Fibroblast of lung (primary cell): ENCODE measurements around the gene CAPN15. TPM values are rescaled to one million over a fixed set of nuclear protein-coding genes. Genes with fewer than 3 reads are reported as not detected.

ENCODE experiments used
- DNase-seq, 2 donors: peaks; one replicate each; pipeline versions ENCODE4 v3.0.0 to v3.0.0-alpha.2; 2010; ENCODE audit warnings: low read depth in 2 of 2
- H2AFZ ChIP-seq: 2 replicates; pipeline ENCODE4 v1.5.1; 2012; ENCODE audit warnings: low read length, control low read depth, inconsistent platforms
- H3K27ac ChIP-seq: 2 replicates; pipeline ENCODE4 v1.5.1; 2011; ENCODE audit warnings: low read length, control low read depth; ENCODE audit not compliant: insufficient read depth
- H3K27me3 ChIP-seq: 2 replicates; pipeline ENCODE4 v1.5.1; 2011; ENCODE audit warnings: mild to moderate bottlenecking, low read length; ENCODE audit not compliant: control insufficient read depth, insufficient read depth
- H3K36me3 ChIP-seq: 2 replicates; pipeline ENCODE4 v1.5.1; 2011; ENCODE audit warnings: low read length; ENCODE audit not compliant: control insufficient read depth, insufficient read depth
- H3K4me1 ChIP-seq: 2 replicates; pipeline ENCODE4 v1.5.1; 2011; ENCODE audit warnings: low read length; ENCODE audit not compliant: control insufficient read depth, insufficient read depth; ENCODE audit errors: extremely low read depth
- H3K4me2 ChIP-seq: 2 replicates; pipeline ENCODE4 v1.5.1; 2011; ENCODE audit warnings: low read length, control low read depth; ENCODE audit not compliant: insufficient read depth; ENCODE audit errors: extremely low read depth
- H3K4me3 ChIP-seq, 4 experiments: fragments of 200-600 bp in 1 of 4; sonication (generic) in 1 of 4; replicated peaks in 1 of 4; 2 replicates each; pipeline ENCODE4 v1.5.1; 2011 to 2016; ENCODE audit warnings: low read length in 4 of 4, low read depth in 3 of 4, mild to moderate bottlenecking in 3 of 4, control low read depth in 2 of 4, inconsistent platforms in 1 of 4, mixed read lengths in 1 of 4; ENCODE audit not compliant: insufficient read depth in 1 of 4; ENCODE audit errors: control extremely low read depth in 1 of 4
- H3K79me2 ChIP-seq: 2 replicates; pipeline ENCODE4 v1.5.1; 2012; ENCODE audit warnings: mild to moderate bottlenecking, low read length, inconsistent platforms; ENCODE audit not compliant: control insufficient read depth, insufficient read depth
- H3K9ac ChIP-seq: 2 replicates; pipeline ENCODE4 v1.5.1; 2011; ENCODE audit warnings: mild to moderate bottlenecking, low read length, control low read depth; ENCODE audit not compliant: insufficient read depth
- H3K9me3 ChIP-seq: 2 replicates; pipeline ENCODE4 v1.5.1; 2012; ENCODE audit warnings: low read depth, low read length; ENCODE audit not compliant: control insufficient read depth, insufficient read depth
- H4K20me1 ChIP-seq: 2 replicates; pipeline ENCODE4 v1.5.1; 2011; ENCODE audit warnings: low read length; ENCODE audit not compliant: control insufficient read depth, insufficient read depth; ENCODE audit errors: extremely low read depth
- EZH2 ChIP-seq: IDR thresholded peaks from 2 replicates; pipeline ENCODE4 v1.5.1; 2012; ENCODE audit warnings: low read length, control low read depth, mild to moderate bottlenecking; ENCODE audit errors: missing control alignments
- polyA plus RNA-seq, 2 donors: library from polyadenylated mRNA; depleted of rRNA in 1 of 2; stranded (reverse) in 1 of 2; unstranded in 1 of 2; fragments of >200 nt; gene quantifications; 2 replicates each; pipeline ENCODE4 v1.2.1, GENCODE V29; 2011 to 2012; ENCODE audit warnings: missing spikeins in 1 of 2
- total RNA-seq: library from RNA; depleted of rRNA; stranded (reverse); fragments of >200 nt; gene quantifications from 2 replicates; pipeline ENCODE4 v1.2.1, GENCODE V29; 2014
- TF ChIP-seq, protein P1 (sequence below), 2 donors: IDR thresholded peaks in 1 of 2; conservative IDR thresholded peaks in 1 of 2; 1 replicate in 1 of 2; 2 replicates in 1 of 2; pipeline ENCODE4 v1.5.1; 2011 to 2012; ENCODE audit warnings: low read length in 2 of 2, control low read depth in 1 of 2, inconsistent platforms in 1 of 2, low read depth in 1 of 2, mild to moderate bottlenecking in 1 of 2

The CAPN15 gene
- total and polyA plus RNA-seq, 2 donors (not counting 1 experiment from before 2014, with no cell fraction given): 4.1 to 21.3 TPM

DNA sequence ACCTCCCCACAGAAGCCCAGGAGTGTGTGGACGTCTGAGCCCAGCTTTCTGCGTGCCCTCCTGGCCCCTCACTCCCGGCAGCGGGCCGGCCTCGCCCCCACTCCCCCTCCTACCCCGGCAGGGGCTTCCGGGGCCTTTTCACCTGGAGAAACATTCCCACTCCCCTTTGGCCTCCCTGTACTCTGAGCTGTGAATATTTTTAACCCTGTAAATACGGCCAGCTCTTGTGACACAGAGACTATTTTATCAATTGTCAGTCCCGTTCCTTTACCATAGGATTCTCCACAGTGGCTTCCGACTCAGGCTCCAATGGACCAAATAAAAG, 26.7 kb downstream of the CAPN15 start:
- Histone ChIP-seq H3K4me1 (no peaks in the 10 kb centered on the region), H3K27me3 (peaks cover 4% of the 10 kb centered on the region), H3K4me3 (no peak overlapping the region), H4K20me1 (no peaks in the 10 kb centered on the region), H3K27ac (no peak overlapping the region), H3K9me3 (no peaks in the 10 kb centered on the region), H3K4me2 (no peak overlapping the region), H2AFZ (no peak overlapping the region), H3K9ac (no peak overlapping the region), H3K79me2 (no peaks in the 10 kb centered on the region), H3K36me3 (peaks cover 11% of the 10 kb centered on the region)
- DNase-seq: no peak
- TF ChIP-seq, protein P1, sequence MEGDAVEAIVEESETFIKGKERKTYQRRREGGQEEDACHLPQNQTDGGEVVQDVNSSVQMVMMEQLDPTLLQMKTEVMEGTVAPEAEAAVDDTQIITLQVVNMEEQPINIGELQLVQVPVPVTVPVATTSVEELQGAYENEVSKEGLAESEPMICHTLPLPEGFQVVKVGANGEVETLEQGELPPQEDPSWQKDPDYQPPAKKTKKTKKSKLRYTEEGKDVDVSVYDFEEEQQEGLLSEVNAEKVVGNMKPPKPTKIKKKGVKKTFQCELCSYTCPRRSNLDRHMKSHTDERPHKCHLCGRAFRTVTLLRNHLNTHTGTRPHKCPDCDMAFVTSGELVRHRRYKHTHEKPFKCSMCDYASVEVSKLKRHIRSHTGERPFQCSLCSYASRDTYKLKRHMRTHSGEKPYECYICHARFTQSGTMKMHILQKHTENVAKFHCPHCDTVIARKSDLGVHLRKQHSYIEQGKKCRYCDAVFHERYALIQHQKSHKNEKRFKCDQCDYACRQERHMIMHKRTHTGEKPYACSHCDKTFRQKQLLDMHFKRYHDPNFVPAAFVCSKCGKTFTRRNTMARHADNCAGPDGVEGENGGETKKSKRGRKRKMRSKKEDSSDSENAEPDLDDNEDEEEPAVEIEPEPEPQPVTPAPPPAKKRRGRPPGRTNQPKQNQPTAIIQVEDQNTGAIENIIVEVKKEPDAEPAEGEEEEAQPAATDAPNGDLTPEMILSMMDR (conservative IDR thresholded peaks at IDR 0.05 in 1 of 2, IDR thresholded peaks at IDR 0.05 in 1 of 2; ENCODE audit: low read depth in 1 of 2, low read length in 2 of 2): no peak
- no peak for TF ChIP-seq EZH2

DNA sequence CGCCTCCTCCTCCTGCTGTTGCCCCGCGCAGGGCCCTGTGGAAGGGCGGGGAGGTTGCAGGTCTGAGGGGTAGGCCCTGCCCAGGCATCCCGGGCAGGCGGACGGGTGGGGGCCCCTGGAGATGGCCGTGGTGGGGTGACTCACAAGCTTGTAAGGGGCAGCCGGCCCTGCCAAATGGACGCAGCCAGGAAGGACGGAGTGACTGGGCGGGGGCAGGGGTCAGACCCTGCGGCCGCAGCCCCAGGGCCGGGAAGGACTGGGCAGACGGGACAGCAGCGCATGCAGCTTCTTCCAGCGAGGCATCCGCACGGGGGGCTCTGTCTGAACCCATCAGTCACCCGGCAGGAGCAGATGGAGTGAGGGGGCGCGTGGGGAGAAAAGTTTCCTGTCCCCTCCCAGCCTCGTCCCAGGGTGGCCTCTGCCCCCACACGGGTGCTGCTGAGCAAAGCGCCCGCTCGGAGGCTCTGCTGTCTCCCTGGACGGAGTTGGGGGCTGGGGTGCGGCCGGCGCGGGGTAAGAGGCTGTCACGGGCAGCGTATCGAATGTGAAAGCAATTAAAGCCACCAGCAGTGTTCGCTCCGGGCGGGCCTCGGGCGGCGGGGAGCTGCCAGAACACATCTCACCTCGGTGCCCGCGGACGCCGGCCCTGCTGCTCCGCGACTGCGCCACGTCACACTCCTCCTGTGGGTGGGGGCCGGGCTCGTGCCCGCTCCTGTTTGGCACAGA, 27.3 kb downstream of the CAPN15 start:
- Histone ChIP-seq H3K4me1 (no peaks in the 10 kb centered on the region), H3K27me3 (peaks cover 8% of the 10 kb centered on the region), H3K4me3 (no peak overlapping the region), H3K79me2 (no peaks in the 10 kb centered on the region), H4K20me1 (no peaks in the 10 kb centered on the region), H3K9ac (peak overlapping the region; percentile 23), H3K27ac (peak overlapping the region; percentile 43), H3K4me2 (peak overlapping the region; percentile 35), H2AFZ (no peak overlapping the region), H3K9me3 (no peaks in the 10 kb centered on the region), H3K36me3 (peaks cover 9% of the 10 kb centered on the region)
- DNase-seq: peak; percentile 74 to 80
- TF ChIP-seq EZH2: no peak
- TF ChIP-seq, protein P1 (conservative IDR thresholded peaks at IDR 0.05 in 1 of 2, IDR thresholded peaks at IDR 0.05 in 1 of 2; ENCODE audit: low read depth in 1 of 2, low read length in 2 of 2): no peak

DNA sequence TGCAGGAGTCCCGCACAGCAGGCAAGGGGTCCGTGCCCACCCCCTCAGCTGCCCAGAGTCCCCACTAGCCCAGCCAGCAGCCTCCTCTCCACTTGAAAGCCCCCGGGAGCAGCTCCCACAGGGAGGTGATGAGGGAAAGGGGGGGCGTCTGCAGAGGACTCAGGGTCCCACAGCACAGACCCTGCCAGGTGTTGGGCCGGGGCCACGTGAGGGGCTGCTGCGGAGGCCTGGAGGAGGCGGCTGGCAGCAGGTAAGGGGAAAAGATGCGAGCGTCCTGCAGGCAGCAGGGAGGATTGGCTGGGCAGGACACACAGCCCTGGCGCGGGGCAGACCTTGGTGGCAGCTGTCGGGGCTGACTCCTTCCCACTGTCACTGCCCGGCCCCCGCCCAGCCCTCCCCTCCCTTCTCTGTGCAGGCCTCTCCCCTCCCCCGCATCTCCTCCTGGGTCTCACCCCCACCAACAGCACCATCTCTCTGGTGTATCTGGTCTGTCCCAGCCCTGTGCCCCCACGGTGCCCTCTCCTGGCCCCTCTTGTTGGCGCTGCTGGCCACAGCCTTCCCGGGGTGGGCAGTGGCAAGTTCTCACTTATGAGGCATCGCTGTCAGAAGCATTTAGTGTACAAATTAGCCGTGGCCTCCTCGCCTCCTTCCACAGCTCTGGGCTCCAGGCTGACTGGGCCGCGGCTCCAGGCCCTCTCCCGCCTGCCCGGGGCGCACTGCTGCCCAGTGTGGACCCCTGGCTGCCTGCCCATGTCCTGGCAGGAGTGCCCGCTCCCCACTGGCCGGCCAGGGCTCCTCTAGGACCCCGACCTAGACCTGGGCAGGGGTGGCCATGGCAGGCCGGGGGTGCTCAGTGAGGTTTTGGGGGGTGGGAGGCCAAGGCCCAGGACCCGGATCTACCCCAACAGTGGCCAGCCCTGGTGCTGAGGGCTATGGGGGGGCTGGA, 28.3 kb downstream of the CAPN15 start:
- H3K9ac ChIP-seq: no peak overlapping the region
- no peaks in the 10 kb centered on the region for H3K4me1 ChIP-seq
- H3K4me2 ChIP-seq: no peak overlapping the region
- H3K27ac ChIP-seq: peak overlapping the region; percentile 43
- no peak overlapping the region for H3K4me3 ChIP-seq
- no peaks in the 10 kb centered on the region for H4K20me1 ChIP-seq
- no peak for TF ChIP-seq EZH2
- TF ChIP-seq, protein P1 (conservative IDR thresholded peaks at IDR 0.05 in 1 of 2, IDR thresholded peaks at IDR 0.05 in 1 of 2; ENCODE audit: low read depth in 1 of 2, low read length in 2 of 2): no peak
- H3K9me3 ChIP-seq: no peaks in the 10 kb centered on the region
- H3K79me2 ChIP-seq: no peaks in the 10 kb centered on the region
- peaks cover 9% of the 10 kb centered on the region for H3K27me3 ChIP-seq
- no peak for DNase-seq
- H3K36me3 ChIP-seq: peaks cover 9% of the 10 kb centered on the region
- H2AFZ ChIP-seq: no peak overlapping the region
